HG03457 (cell line): ENCODE measurements around the gene CALML5.

Source experiments
- ATAC-seq: cut with Tn5 transposase; IDR thresholded peaks from one replicate; pipeline ENCODE4 v1.9.1; 2021; ENCODE audit warnings: moderate number of reproducible peaks; ENCODE audit not compliant: unreplicated experiment

Gene CALML5

DNA sequence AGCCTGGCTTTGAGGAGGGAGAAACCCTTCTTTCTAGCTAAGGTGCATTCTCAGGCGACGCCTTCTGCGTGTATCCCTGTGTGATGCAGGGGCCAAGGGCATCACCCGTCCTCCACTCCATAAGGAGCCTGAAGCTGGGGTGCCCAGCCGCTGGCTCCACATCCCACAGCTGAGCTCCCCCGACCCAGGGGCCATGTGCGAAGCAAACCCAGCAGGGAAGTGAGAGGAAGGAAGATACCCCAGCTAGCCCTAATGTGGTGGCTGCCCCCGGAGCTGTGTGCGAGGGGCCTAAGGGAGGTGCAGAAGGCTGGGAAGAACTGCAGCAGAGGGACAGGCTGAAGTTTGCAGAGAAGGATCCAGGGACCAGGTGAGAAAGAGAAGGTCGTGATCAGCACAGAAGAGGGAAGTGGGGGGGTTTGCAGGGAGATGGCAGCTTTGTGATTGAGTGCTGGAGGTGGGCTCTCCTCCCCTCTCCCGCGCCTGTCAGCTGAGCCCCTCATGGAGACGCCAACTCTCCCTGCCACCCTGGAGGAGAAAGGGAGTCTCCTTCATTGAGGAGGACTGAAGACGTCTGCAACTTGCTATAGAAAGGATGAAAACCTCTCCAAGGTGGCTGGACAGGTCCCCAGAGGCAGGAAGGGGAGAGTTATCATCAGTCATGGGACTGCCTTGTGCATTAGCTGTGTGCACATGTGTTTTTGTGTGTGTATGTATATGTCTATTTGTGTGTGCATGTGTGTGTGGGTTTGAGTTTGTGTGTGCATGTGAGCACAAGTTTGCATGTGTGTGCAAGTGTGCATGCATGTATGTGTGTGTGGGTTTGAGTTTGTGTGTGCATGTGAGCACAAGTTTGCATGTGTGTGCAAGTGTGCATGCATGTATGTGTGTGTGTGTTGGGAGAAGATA lies 3.5 kb upstream of the CALML5 start:
- ATAC-seq: no peak

DNA sequence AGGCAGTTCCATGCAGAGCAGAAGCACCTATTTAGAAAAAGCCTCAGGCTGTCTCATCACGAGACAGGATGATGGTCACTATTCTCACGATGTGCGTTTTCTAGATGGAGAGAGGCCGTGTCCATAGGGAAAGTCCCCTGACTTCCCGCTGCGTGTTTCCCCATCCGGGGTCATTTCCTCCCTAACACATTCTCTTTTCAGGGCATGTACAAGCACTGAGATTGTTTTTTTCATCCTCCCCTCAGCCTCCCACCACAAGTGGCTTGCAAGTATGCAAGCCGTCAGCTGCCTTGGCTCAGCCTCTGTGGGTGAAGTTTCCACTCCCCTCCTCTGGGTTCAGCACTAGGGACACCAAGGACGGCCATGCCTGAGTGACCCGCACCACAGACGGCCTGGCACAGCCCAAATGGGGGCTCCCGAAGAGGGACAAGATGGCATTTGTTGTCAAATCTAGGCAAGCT lies 2.7 kb upstream of the CALML5 start:
- ATAC-seq: no peak

DNA sequence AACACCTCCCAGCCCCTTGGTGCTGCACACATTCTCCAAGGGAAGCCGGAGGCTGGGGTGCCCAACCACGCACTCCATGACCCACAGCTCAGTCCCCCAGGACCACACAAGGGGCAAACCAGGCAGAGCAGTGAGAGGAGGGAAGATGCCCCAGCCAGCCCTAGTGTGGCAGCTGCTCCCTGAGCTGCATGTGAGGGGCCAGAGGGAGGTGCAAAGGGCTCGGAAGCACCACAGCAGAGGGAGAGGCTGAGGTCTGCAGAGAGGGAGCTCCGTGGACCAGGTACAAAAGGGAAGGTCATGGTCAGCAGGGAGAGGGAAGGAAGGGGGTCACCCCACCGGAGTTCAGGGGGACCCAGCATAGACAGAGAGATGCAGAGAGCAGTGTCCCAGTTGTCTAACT lies 1.5 kb upstream of the CALML5 start:
- ATAC-seq: no peak

DNA sequence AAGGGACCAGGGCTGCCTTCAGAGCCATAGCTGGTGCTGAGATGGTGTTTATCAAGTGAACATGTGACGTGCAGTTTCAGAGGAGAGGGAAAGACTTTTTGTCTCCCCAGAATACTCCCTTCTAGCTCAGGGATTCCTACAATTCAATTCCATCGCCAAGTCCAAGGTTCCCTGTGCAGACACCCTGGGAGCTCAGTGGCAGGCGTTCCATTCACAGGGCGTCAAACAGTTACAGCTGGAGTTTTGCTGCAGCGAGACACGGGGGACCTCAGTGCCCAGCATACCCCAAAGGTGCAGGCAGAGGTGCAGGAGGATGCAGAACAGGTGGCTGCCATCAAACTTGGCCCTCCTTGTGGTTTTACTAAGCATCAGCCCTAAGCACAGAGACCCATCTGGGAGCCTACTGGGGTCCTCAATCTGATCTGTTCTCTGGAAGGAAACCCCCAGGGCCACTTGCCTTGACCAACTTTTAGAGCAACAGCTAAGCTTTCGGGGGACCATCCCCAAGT lies 846 bp upstream of the CALML5 start:
- no peak for ATAC-seq

DNA sequence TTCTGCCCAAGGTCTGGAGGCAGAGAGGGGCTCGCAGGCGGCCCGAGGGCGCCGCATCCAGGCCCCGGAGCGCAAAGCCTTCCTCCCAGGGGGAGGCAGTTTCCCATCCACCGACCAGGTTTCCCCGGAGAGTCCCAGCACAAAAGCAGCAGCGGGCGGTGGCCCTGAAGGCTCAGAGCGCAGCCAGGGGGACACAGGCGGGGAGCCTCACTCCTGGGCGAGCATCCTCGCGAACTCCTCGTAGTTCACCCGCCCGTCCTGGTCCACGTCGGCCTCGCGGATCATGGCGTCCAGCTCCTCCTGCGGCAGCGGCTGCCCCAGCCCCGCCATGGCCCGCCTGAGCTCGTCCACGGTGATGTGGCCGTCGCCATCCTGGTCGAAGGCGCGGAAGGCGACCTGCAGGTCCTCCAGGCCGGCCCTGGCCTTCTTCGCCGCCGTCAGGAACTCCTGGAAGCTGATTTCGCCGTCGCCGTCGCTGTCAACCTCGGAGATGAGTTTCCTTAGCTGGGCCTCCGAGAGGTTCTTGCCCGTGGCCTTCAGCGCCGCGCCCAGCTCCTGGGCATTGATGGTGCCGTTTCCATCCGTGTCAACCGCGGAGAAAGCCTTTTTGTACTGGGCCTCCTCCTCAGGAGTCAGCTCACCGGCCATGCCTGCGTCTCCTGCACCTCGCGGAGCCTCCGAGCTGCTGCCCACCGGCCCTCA lies 428 bp downstream of the CALML5 start:
- ATAC-seq: no peak

DNA sequence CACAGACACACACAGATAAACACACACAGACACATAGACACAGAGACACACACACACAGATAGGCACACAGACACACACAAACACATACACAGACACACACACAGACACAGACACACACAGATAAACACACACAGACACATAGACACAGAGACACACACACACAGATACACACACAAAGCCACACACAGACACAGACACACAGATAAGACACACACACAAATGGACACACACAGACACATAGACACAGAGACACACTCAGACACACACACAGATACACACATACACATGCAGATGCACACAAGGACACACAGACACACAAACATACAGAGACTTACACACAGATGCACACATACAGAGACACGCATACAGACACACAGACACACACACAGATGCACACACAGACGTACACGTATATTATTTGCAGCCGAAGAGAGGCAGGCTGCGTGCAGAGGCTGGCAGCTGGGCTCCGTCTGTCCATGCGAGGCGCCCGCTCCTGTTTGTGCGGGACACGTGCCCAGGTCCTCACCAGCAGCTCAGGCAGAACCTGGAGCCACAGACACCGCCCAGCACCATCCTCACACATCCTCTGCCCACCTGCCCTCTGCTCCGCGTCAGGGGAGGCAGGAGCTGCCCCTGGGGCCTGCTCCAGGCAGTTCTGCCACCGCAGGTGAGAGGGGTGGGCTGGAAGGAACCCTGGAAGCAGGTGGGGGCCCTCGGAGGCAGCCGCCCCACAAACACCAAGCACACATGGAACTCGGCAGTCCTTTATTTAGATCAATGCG lies 1.2 kb downstream of the CALML5 start:
- ATAC-seq: no peak

DNA sequence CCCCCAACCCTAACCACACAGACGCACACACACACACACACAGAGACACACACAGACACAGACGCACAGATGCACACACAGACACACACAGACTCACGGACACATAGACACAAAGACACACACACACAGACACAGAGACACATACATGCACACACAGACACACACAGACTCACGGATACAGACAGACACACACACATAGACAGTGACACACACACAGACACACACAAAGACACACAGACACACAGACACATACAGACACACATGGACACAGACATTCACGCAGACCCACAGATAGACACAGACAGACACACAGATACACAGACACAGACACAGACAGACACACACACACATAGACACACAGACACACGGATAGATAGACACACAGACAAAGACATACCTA lies 2.1 kb downstream of the CALML5 start:
- no peak for ATAC-seq

DNA sequence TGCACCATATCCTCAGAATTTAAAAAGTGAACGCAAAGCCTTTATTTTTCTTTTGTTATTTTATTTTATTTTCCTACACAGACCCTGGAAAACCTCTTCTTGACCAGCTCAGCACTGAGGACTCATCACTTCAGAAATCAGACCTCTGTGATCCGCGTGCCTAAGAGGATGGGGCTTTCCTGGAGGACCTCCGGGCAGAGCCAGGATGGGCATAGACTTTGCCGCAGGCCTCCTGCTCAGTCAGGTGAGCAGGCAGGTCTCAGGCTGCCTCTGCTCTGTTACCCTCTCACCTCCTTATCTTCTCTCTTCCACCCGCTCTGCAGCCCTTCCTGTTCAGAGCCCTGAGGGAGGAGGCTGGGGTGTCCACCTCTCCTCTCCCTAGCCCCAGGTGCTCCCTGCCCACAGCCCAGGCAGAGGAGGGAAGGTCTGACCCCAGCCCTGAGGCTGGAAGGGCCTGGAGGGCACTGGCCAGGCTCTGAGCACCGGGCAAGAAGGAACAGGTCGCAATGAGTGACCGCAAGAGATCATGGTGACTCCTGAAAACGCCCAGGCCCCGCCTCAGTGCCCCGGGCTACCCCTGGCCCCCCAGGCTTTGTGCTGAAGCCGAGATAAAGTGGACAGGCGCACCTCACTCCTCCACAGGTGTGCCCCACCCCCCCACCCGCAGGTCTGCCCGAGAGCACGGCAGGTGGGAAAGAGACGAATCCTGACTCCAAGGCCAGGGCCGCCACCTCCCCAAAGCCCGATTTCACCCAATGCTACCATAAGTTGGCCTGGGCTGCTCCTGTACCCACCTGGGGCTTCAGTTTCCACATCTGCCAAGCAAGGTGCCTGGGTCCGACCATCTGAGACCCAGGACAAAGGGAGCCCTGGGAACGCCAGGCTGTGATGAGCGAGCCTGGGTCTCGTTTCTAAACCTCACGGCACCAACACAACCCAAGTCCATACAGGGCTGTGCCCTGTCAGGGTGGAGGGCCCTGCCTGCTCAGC lies 2.8 kb downstream of the CALML5 start:
- ATAC-seq: no peak

DNA sequence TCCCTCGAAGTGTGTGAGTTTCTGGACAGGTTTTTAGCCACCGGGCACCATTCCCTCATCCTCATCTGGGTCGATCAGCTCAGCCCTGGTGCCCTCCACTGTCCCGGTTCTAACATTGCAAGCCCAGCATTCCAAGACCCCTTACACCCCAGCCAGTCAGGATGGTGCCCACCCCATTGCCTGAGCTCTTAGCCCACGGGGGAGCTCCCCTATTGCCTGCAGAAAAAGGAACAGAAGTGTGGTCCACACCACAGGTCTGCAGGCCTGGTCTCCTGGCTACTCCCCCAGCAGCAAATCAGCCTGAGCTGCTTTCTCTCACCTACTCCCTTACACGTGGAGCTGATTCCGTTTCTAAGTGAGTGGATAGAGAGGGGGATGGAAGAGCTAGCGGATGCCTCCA lies 4.8 kb downstream of the CALML5 start:
- ATAC-seq: no peak

DNA sequence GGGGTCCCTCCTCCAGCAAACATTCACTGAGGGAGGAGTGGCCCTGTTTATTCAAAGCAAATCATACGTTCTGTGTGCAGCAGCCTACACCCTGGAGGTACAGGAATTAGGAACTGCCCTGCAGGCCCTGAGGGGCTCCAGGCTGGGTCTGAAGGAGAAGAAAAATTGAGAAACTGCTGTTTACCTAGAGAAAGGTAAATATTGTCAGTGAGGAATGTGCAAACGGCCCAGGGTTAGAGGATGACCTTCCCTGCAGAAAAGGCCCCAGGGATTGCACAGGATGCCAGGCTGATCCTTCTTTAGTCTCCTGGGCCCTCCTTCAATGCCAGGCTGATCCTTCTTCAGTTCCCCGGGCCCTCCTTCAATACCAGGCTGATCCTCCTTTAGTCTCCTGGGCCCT lies 5.7 kb downstream of the CALML5 start:
- no peak for ATAC-seq

DNA sequence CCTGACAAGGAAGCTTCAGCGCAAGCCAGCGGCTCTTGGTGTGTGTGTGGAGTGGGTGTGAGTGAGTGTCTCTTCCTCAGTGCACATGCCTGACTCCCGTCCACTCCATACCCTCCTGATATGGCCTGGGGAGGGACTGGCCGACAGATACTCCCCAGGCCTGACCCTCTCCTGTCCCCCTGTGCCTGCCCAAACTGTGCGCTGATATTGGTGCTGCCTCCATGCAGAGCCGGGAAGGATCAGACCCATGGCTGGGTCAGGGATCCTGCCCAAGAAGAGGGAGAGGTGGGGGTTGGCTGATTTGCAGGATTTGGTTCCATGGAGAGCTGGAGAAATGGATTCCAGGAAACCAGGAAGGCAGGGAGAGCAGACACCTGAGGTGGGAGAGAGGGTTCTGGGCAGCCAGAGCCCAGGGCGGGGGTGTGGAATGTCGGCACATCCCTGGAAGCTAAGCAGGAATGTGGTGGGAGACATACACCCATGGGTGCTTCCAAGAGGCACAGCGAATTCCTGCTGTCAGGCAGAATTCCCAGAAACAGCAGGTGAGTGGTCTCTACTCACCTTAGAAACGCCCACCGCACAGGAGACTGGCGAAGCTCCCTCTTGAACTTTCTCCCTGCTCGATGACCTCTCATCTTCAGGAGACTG lies 6.3 kb downstream of the CALML5 start:
- ATAC-seq: no peak

DNA sequence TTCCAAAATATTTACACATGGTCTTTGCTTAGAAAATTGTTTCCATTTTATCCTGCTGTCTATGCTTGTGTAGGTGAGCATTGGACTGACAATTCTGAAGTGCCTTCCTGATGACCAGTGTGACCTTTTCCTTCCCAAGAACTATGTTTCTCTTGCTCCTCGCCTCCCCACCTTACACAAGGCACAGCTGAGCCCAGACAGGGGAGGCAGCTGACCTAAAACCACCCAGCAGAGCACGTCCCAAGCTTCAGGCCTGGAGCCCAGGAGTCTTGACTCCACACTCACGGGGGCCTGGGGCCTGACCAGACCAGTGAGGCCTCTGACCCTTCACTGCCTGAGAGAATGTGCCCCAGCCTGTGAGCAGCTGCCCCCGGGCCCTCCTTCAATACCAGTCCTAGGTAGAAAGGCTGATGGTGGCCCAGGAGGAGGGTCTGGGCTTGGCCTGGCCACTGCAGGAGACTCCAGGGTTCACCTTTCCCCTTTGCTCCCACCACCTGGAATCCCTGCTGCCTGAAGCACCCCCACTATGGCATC lies 7.0 kb downstream of the CALML5 start:
- no peak for ATAC-seq

DNA sequence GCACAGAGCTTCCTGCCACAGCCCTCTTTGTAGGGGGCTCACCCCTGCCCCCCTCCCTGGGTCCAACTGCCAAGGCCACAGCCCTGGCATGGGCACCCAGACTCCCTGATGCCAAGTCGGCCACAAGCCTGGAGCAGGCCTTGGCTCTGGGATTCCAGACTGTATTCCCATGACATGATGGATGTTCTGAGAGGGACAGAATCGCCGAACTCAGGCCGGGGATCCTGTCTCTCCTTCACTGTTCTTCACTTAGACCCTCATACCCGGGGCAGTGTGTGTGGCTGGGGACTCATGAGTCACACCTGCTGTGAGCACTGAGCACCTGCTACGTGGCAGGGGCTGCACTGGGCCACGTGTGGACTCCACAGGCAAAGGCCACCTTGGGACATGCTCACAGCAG lies 7.9 kb downstream of the CALML5 start:
- no peak for ATAC-seq

DNA sequence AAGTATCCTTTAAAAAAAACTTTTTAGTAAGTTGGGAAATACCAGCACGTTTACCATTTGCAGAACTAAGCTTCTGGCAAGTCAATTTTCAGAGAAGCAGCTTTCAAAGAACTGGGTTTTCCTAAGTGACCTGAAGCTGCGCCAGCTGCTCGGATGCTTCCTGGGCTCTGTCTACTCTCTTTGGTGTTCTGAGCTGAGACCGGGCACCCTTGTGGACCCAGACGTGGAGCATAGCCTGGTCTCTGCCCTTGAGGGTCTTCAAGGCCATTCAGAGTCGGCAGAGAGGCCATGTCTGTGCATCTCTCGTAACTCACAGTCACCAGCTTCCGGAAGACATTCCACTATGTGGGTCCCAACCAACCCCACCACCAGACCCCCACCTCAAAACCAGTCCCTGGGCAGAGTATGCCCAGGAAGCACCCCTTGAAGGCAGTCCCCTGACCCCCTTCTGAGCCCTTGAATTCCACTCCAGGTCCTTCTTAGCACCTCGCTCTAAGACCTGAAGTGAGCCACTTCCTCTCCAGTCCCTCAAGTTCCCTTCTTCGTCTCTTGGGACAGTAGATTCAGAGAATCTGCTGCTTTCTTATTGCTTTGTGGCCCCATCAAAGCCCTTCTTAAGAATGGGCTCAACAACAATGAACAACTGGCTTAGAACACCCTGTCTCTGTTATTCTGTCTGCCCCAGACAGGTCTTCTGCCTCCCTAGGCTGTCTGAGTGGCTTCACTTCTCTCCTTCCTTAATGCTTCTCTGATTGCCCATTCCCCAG lies 8.5 kb downstream of the CALML5 start:
- no peak for ATAC-seq

DNA sequence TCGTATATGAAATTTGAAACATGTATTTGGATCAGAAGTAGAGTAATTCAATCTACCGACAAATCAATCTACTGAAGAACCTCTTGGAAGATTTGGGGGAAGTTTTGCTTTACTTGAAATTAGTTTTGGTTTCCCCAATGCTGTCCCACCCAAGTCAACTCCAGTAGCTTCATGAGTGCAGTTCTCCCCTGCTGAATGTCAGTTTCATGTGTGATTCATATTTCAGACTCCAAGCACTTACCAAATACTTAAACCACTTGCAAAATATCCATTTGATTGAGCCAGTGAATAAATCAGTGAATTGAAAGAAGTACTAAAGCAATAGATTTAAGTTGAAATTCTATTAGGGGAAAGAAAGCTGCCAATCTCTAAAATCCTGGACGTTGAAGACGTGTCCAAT lies 9.3 kb downstream of the CALML5 start:
- ATAC-seq: no peak

DNA sequence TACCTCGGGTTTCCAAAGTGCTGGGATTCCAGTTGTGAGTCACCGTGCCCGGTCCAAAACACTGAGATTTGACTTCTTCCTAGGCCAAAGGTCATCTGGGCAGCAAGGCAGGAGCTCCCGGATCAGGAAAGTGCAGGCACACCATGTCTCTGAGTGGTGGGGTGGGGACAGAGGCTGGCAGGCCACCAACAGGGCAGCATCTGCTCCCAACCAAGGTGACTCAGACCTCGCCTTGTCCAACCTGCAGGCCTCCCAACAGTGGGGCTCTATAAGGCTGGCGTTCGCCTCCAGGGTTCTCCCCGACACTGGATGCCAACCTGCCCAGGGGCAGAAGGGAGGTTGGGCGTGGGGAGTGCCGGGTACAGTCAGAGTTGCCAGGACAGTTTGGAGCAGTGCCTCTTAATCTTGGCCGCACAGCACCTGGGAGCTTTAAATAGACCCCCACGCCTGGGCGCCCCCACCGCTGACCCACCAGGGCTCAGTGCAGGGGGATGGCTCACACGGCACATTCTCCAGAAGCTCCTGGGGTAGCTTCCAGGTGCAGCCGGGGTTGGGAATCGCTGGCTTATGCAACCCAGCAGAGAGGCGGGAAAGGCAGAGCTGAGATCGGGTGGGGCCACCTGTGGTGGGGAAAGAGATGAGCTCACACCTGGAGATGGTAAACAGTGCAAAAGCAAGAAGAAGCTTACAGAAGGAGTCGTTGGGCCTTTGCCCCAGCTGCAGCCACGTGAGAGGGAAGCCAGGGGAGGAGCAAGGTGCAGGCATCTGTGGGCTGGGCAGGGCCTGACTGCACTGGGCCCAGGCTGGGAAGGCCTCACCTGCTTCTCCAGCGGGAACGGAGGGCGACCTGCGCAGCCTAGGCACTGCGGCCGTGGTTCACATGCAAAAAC lies 10.9 kb downstream of the CALML5 start:
- no peak for ATAC-seq

DNA sequence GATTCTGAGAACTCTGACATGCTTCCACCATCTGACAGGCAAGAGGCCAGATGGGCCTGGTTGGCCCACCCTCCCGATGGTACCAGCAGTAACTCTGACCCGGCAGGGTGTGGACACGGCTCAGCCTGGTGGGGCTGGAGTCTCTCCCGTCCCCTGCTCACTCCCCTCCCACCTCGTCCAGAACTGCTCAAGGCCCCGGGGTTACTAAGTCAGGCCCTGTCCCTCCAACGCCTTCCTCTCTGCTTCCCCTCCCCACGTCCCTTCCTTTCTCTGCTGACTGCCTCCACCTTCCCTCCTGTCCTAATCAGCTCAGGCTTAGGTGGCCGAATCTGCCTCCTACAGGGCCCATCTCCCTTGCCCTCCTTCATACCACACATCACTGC lies 12.5 kb downstream of the CALML5 start:
- ATAC-seq: no peak
